Endodermal cell (in vitro differentiated cells): Measurements from ENCODE around the gene KLHL14. TPM values are rescaled to one million over a fixed set of nuclear protein-coding genes. Genes with fewer than 3 reads are reported as not detected.

ENCODE experiments used
- DNase-seq: peaks from one replicate; pipeline ENCODE4 v3.0.0-alpha.2; 2017
- H3K27ac ChIP-seq: 2 replicates; pipeline ENCODE4 v1.5.1; 2013; ENCODE audit warnings: mild to moderate bottlenecking, low read depth, low read length, moderate library complexity
- H3K27me3 ChIP-seq: 2 replicates; pipeline ENCODE4 v1.6.1; 2013; ENCODE audit warnings: mild to moderate bottlenecking, low read length, moderate library complexity; ENCODE audit not compliant: insufficient read depth, control insufficient read depth, poor library complexity, severe bottlenecking
- H3K36me3 ChIP-seq: 2 replicates; pipeline ENCODE4 v1.7.0; 2013; ENCODE audit warnings: mild to moderate bottlenecking, low read length, moderate library complexity; ENCODE audit not compliant: control insufficient read depth, insufficient read depth
- H3K4me1 ChIP-seq: one replicate; pipeline ENCODE4 v1.7.0; 2013; ENCODE audit warnings: low read length; ENCODE audit not compliant: control insufficient read depth, insufficient read depth
- H3K4me3 ChIP-seq: 2 replicates; pipeline ENCODE4 v1.5.1; 2013; ENCODE audit warnings: mild to moderate bottlenecking, low read length, moderate library complexity
- H3K9ac ChIP-seq: 2 replicates; pipeline ENCODE4 v1.6.1; 2013; ENCODE audit warnings: mild to moderate bottlenecking, low read length, moderate library complexity; ENCODE audit not compliant: poor library complexity, severe bottlenecking; ENCODE audit errors: extremely low read depth
- H3K9me3 ChIP-seq: 2 replicates; pipeline ENCODE4 v1.6.1; 2013; ENCODE audit warnings: mild to moderate bottlenecking, low read length, moderate library complexity; ENCODE audit not compliant: control insufficient read depth
- H3K27ac Mint-ChIP-seq: 2 replicates; pipeline ENCODE4 v1.8.0; 2020; ENCODE audit warnings: mixed read lengths
- H3K27me3 Mint-ChIP-seq: 2 replicates; pipeline ENCODE4 v1.8.0; 2021; ENCODE audit warnings: mild to moderate bottlenecking, mixed read lengths; ENCODE audit not compliant: insufficient read depth
- H3K36me3 Mint-ChIP-seq: 2 replicates; pipeline ENCODE4 v1.8.0; 2020; ENCODE audit warnings: low read depth, mixed read lengths
- H3K4me1 Mint-ChIP-seq: 2 replicates; pipeline ENCODE4 v1.8.0; 2020; ENCODE audit warnings: mixed read lengths
- H3K4me3 Mint-ChIP-seq: 2 replicates; pipeline ENCODE4 v1.8.0; 2020; ENCODE audit warnings: mild to moderate bottlenecking, moderate library complexity, mixed read lengths
- H3K9me3 Mint-ChIP-seq: 2 replicates; pipeline ENCODE4 v1.8.0; 2020; ENCODE audit warnings: mild to moderate bottlenecking, mixed read lengths
- WGBS, 2 experiments: methylation state at CpG; one replicate each; pipeline versions ENCODE4 v1.1.5 to v1.1.7; 2013; ENCODE audit warnings: missing lambda C conversion rate in 2 of 2, mixed read lengths in 1 of 2; ENCODE audit not compliant: insufficient coverage in 1 of 2, insufficient read length in 1 of 2; 5-methylcytosine and 5-hydroxymethylcytosine counted together
- total RNA-seq, 2 donors: library from RNA; stranded (reverse); fragmentation: NEBNext Ultra II Directional in 1 of 2; extraction: Animal tissue kit (Norgen Biotek cat#: 25700) in 1 of 2; gene quantifications; 2 replicates in 1 of 2; 3 replicates in 1 of 2; pipeline ENCODE4 v1.2.1, GENCODE V29; 2021
- TF ChIP-seq, protein P1 (sequence below): fragments of 200-600 bp; sonication (generic); conservative IDR thresholded peaks from 2 replicates; pipeline ENCODE4 v1.5.0; 2021; ENCODE audit warnings: antibody characterized with exemption, mild to moderate bottlenecking

The KLHL14 gene
- total RNA-seq, 2 donors from 2014 or later: 4.2 TPM

GRCh38 chr18:32698153-32698552 lies 74.7 kb downstream of the KLHL14 start:
- Histone ChIP-seq H3K9me3 (no peaks in the 10 kb centered on the region), H3K27ac (no peak overlapping the region), H3K9ac (no peak overlapping the region), H3K4me3 (no peak overlapping the region), H3K36me3 (no peaks in the 10 kb centered on the region), H3K27me3 (no peaks in the 10 kb centered on the region), H3K4me1 (no peaks in the 10 kb centered on the region)
- 75 to 80% methylated on average over 1 to 3 of the region's 3 CpGs for WGBS, 2 experiments
- Mint-ChIP-seq H3K27ac (no peak overlapping the region), H3K9me3 (no peaks in the 10 kb centered on the region), H3K4me3 (no peak overlapping the region), H3K4me1 (no peaks in the 10 kb centered on the region), H3K27me3 (no peaks in the 10 kb centered on the region), H3K36me3 (no peaks in the 10 kb centered on the region)
- no peak for DNase-seq
- TF ChIP-seq, protein P1, sequence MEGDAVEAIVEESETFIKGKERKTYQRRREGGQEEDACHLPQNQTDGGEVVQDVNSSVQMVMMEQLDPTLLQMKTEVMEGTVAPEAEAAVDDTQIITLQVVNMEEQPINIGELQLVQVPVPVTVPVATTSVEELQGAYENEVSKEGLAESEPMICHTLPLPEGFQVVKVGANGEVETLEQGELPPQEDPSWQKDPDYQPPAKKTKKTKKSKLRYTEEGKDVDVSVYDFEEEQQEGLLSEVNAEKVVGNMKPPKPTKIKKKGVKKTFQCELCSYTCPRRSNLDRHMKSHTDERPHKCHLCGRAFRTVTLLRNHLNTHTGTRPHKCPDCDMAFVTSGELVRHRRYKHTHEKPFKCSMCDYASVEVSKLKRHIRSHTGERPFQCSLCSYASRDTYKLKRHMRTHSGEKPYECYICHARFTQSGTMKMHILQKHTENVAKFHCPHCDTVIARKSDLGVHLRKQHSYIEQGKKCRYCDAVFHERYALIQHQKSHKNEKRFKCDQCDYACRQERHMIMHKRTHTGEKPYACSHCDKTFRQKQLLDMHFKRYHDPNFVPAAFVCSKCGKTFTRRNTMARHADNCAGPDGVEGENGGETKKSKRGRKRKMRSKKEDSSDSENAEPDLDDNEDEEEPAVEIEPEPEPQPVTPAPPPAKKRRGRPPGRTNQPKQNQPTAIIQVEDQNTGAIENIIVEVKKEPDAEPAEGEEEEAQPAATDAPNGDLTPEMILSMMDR: no peak

DNA sequence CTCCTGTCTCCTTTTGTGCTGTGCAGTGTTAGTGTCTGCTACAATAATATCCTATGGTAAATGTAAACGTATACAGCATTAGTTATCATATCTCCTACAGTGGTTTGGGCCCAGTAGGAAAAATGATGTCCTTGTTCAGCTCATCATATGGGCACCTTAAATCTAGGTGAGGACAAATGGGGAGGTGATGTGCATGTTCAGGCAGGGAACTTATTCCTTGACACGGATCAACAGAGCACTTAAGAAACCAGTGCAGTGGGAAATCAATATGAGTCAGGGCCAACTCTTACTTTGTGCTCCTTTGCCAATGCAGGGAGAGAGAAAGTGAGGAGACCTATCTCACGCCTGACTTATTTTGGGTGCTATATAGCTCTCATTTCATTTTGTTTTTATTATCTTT lies 76.4 kb downstream of the KLHL14 start:
- H3K9me3 ChIP-seq: no peaks in the 10 kb centered on the region
- Mint-ChIP-seq H3K9me3 (no peaks in the 10 kb centered on the region), H3K36me3 (no peaks in the 10 kb centered on the region), H3K4me3 (no peak overlapping the region), H3K4me1 (no peaks in the 10 kb centered on the region), H3K27ac (no peak overlapping the region), H3K27me3 (no peaks in the 10 kb centered on the region)
- no peaks in the 10 kb centered on the region for H3K36me3 ChIP-seq
- TF ChIP-seq, protein P1: no peak
- no peaks in the 10 kb centered on the region for H3K27me3 ChIP-seq
- H3K4me3 ChIP-seq: no peak overlapping the region
- H3K4me1 ChIP-seq: no peaks in the 10 kb centered on the region
- no peak for DNase-seq
- no peak overlapping the region for H3K9ac ChIP-seq
- 90 to 100% methylated on average over 1 to 2 of the region's 3 CpGs for WGBS, 2 experiments
- H3K27ac ChIP-seq: no peak overlapping the region

DNA sequence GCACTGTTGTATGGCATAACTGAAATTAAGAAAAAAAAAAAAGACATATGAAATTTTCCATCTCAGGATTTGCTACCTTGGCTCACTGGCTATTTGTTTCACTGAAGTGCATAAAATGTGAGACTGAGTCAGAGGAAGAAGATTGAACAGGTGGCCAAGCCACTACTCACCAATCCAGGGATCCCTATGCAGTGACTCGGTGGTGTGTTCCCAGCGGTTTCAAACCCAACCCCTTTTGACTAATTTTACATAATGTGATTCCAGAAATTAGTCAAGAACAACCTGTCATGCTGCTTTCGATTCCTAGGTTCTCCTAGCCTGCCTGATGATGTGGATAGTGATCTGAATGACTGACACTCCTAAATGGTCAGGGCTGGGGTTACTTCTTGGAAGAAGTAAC lies 77.3 kb downstream of the KLHL14 start:
- TF ChIP-seq, protein P1: no peak
- H3K9ac ChIP-seq: no peak overlapping the region
- no peaks in the 10 kb centered on the region for H3K27me3 ChIP-seq
- no peak overlapping the region for H3K4me3 Mint-ChIP-seq
- H3K36me3 ChIP-seq: no peaks in the 10 kb centered on the region
- no peak overlapping the region for H3K27ac Mint-ChIP-seq
- no peaks in the 10 kb centered on the region for H3K27me3 Mint-ChIP-seq
- H3K4me3 ChIP-seq: no peak overlapping the region
- H3K9me3 Mint-ChIP-seq: no peaks in the 10 kb centered on the region
- H3K4me1 Mint-ChIP-seq: no peaks in the 10 kb centered on the region
- H3K36me3 Mint-ChIP-seq: no peaks in the 10 kb centered on the region
- WGBS, 2 experiments: 94 to 100% methylated on average over 1 to 3 of the region's 3 CpGs
- no peak overlapping the region for H3K27ac ChIP-seq
- H3K4me1 ChIP-seq: no peaks in the 10 kb centered on the region
- no peaks in the 10 kb centered on the region for H3K9me3 ChIP-seq
- DNase-seq: no peak
